Activated effector memory CD4-positive, alpha-beta T cell treated with Interleukin-2 at 50 U/mL for 16 hours (primary cell): Measurements from ENCODE around the gene GPC4.
"Not testable (repeated sequence)": the region's sequence is repeated elsewhere in the genome, so short reads cannot be mapped to it uniquely, and the experiment has no call there.

Source experiments
- DNase-seq: peaks from one replicate; pipeline ENCODE4 v3.0.0-alpha.2; 2020

Gene GPC4

GRCh38 chrX:133300591-133300990 is 114.7 kb downstream of the GPC4 start:
- no peak for DNase-seq

GRCh38 chrX:133297284-133297683 is 118.0 kb downstream of the GPC4 start:
- no peak for DNase-seq

GRCh38 chrX:133294126-133294525 is 121.2 kb downstream of the GPC4 start:
- no peak for DNase-seq

- no peak for DNase-seq
Measured at GRCh38 chrX:133290076-133290475, 125.2 kb downstream of the GPC4 start.

- no peak for DNase-seq
Measured at GRCh38 chrX:133287860-133288259, 127.4 kb downstream of the GPC4 start.

GRCh38 chrX:133285341-133285740 is 129.9 kb downstream of the GPC4 start:
- DNase-seq = no peak

- not testable (repeated sequence) for DNase-seq
Measured at GRCh38 chrX:133279112-133279730, 136.1 kb downstream of the GPC4 start.

GRCh38 chrX:133273180-133273579 is 142.1 kb downstream of the GPC4 start:
- DNase-seq = no peak

GRCh38 chrX:133269168-133269567 is 146.1 kb downstream of the GPC4 start:
- DNase-seq = no peak

GRCh38 chrX:133267621-133268020 is 147.7 kb downstream of the GPC4 start:
- no peak for DNase-seq

- no peak for DNase-seq
Measured at GRCh38 chrX:133265331-133265730, 150.0 kb downstream of the GPC4 start.

- no peak for DNase-seq
Measured at GRCh38 chrX:133258481-133258880, 156.8 kb downstream of the GPC4 start.

- DNase-seq = no peak
Measured at GRCh38 chrX:133254666-133255065, 160.6 kb downstream of the GPC4 start.

- DNase-seq = no peak
Measured at GRCh38 chrX:133251204-133251603, 164.1 kb downstream of the GPC4 start.

- DNase-seq = no peak
Measured at GRCh38 chrX:133250184-133251100, 164.8 kb downstream of the GPC4 start.
